Activated CD4-positive, alpha-beta T cell treated with anti-CD3 and anti-CD28 coated beads for 36 hours (primary cell): ENCODE results near the gene ZSCAN2. TPM values are rescaled to one million over a fixed set of nuclear protein-coding genes. Genes with fewer than 3 reads are reported as not detected.
"Not testable (repeated sequence)": the region's sequence is repeated elsewhere in the genome, so short reads cannot be mapped to it uniquely, and the experiment has no call there.

Source experiments
- ATAC-seq: fragments of 200-7000 bp; cut with Tn5 transposase; one replicate; pipeline ENCODE4 v1.10.0; 2021; ENCODE audit warnings: mild to moderate bottlenecking, moderate library complexity
- CTCF ChIA-PET: fragments of 350-600 bp; sonication (Branson Sonifier 250); formaldehyde crosslinking; loops from one replicate; lab custom pipeline; 2021; ENCODE audit warnings: antibody characterized with exemption; lab: Charles Lee
- POLR2A ChIA-PET: fragments of 350-600 bp; sonication (Branson Sonifier 250); formaldehyde crosslinking; loops from one replicate; lab custom pipeline; 2021; ENCODE audit warnings: antibody characterized with exemption, inconsistent platforms; lab: Charles Lee
- DNase-seq: peaks from one replicate; pipeline ENCODE4 v3.0.0-alpha.2; 2020
- H3K27ac Mint-ChIP-seq: one replicate; pipeline ENCODE4 v1.8.0; 2021; ENCODE audit warnings: mixed read lengths
- H3K27me3 Mint-ChIP-seq: one replicate; pipeline ENCODE4 v1.8.0; 2021; ENCODE audit warnings: mixed read lengths
- H3K36me3 Mint-ChIP-seq: one replicate; pipeline ENCODE4 v1.8.0; 2021; ENCODE audit warnings: low read depth, mixed read lengths
- H3K4me1 Mint-ChIP-seq: one replicate; pipeline ENCODE4 v1.8.0; 2021; ENCODE audit warnings: mixed read lengths
- H3K4me3 Mint-ChIP-seq: one replicate; pipeline ENCODE4 v1.8.0; 2021; ENCODE audit warnings: mild to moderate bottlenecking, moderate library complexity, mixed read lengths
- H3K9me3 Mint-ChIP-seq: one replicate; pipeline ENCODE4 v1.8.0; 2021; ENCODE audit warnings: low read depth, mixed read lengths
- intact Hi-C, 2 experiments: fragments of 100-400 bp; cut with DNase I in 1 of 2; cut with micrococcal nuclease in 1 of 2; formaldehyde crosslinking; loops; one replicate each; pipeline versions ENCODE4 v1.14.2 to v1.15.1; 2022 to 2024; cut with DNase I, micrococcal nuclease
- total RNA-seq, 2 experiments: library from RNA; stranded (reverse); gene quantifications; one replicate each; pipeline ENCODE4 v1.2.3, GENCODE V29; 2021

Gene ZSCAN2
- total RNA-seq, 2 experiments from 2014 or later, result 5.1 to 5.4 TPM

DNA sequence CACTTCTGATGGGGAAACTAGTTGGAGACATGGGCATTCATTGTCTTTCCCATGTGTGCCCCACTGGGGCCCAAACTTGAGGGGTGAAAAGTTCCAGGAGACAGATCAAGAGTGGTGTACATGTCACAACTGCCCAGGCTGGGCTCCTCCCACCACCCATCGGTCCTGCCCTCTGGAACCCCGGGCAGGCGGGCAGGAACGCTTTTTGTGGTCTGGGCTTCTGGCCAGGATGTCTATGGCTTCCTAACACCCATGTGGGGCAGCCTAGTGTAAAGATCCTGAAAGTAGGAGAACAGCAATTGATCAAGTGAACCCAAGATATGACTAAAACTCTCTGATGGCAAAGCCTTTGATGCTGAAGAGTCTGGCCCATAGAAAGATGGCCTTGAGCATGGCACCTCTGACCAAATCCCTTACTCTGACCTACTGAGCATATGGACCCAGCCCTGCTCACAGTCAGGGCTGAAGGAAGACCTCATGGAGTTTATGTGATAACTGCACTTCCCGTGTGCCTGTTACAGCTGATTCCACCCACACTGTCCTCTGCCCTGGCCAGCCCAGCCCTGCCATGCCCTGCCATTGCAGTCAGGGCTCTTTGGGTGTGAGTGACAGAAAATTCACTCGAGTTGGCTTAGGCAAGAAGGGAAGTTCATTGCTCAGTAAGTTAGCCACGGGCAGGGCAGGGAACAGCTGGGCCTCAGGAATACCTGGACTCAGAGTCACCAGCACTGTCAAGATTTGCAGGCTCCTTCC is 19.0 kb upstream of the ZSCAN2 start:
- H3K4me1 Mint-ChIP-seq, DNase-seq, ATAC-seq, H3K36me3 Mint-ChIP-seq, H3K4me3 Mint-ChIP-seq, H3K27ac Mint-ChIP-seq, H3K27me3 Mint-ChIP-seq, H3K9me3 Mint-ChIP-seq, POLR2A ChIA-PET: not testable (repeated sequence)
- CTCF ChIA-PET, result interaction anchor here (0.6 to 0.7 kb wide), 3 partner anchors 9 to 264 kb away, joined by 3 to 4 read pairs (median 3); no protein-coding TSS in a partner anchor
- intact Hi-C loops, result loop anchor here in 1 of 2 experiments (10.0 kb wide), 3 partner anchors 193 to 413 kb away; partner anchors contain the start of gene ALPK3

DNA sequence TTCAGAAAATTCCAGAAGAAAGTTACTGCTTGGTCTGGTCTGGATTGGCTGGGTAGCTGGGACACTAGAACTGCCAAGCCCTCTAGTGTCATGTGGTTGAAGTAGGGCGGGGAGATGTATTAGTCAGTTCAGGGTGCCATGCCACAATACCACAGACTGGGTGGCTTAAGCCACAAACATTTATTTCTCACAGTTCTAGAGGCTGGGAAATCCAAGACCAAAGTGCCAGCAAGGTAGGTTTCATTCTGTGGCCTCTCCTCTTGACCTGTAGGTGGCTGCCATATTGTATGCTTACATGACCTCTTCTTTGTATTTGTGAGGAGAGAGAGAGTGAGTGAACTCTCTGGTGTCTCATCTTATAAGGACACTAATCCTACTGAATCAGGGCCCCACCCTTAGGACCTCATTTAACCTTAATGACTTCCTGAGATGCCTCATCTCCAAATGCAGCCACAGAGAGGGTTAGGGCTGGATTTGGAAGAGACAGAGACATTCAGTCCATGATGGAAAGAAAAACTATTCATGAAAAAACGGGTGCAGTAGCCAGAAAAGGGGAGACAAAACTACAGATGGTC is 18.1 kb upstream of the ZSCAN2 start:
- ATAC-seq (peak; percentile 39), DNase-seq (peak; percentile 33)
- H3K27ac Mint-ChIP-seq, result no peak overlapping the region
- ChIA-PET CTCF (no interaction called here), POLR2A (interaction anchor here (0.6 kb wide), 1 partner anchor 207 kb away, joined by 6 read pairs; no protein-coding TSS in a partner anchor)
- H3K4me3 Mint-ChIP-seq, result no peak overlapping the region
- no peaks in the 10 kb centered on the region for H3K27me3 Mint-ChIP-seq
- no peaks in the 10 kb centered on the region for H3K9me3 Mint-ChIP-seq
- H3K36me3 Mint-ChIP-seq, result no peaks in the 10 kb centered on the region
- intact Hi-C loops, result loop anchor here in 1 of 2 experiments (10.0 kb wide), 3 partner anchors 192 to 412 kb away; partner anchors contain the start of gene ALPK3
- peaks cover 6% of the 10 kb centered on the region for H3K4me1 Mint-ChIP-seq

DNA sequence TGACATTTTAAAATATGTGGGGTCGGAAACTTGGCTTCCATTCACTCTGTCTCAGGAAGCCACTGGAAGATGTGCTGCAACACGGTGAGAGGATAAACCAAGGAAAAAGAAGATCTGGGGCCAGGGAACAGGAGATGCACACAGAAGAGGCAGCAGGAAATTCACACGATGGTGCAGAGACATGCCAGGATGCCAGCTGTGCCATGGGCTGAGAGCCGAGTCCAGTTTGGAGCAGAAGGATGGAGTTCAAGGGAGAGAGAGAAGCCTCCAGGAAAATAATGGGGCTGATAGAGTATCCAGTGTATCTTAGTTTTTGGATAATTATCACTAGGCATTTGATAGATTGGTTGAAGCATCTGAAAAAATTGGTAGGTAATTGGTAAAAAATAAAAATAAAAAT is 16.9 kb upstream of the ZSCAN2 start:
- H3K27ac Mint-ChIP-seq, H3K27me3 Mint-ChIP-seq, H3K36me3 Mint-ChIP-seq, H3K4me3 Mint-ChIP-seq, ATAC-seq, DNase-seq, POLR2A ChIA-PET, H3K4me1 Mint-ChIP-seq, H3K9me3 Mint-ChIP-seq: not testable (repeated sequence)
- CTCF ChIA-PET, result interaction anchor here (1.1 to 5.5 kb wide), 2 partner anchors 10 to 458 kb away, joined by 3 to 65 read pairs; no protein-coding TSS in a partner anchor
- intact Hi-C loops, result loop anchor here in 1 of 2 experiments (10.0 kb wide), 3 partner anchors 191 to 411 kb away; partner anchors contain the start of gene ALPK3

DNA sequence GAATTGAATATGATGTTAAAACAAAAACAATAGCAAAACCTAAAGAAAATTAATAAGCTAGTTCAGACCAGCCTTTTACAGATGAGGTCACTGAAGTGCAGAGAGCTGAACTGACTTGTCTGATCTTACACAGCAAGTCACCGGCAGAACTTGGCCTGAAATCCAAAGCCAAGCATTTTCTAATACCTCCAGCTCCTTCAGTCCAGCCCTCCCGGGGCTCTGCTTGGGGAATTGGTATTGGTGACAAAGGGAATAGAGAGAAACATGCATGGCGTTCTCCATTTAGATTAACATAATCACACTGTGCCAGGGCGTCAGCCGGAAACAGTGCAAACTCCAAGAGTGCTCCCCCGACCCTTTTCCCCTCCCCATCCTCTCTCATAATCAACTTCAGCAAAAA is 14.1 kb upstream of the ZSCAN2 start:
- Mint-ChIP-seq H3K4me1 (peaks cover 8% of the 10 kb centered on the region), H3K27me3 (no peaks in the 10 kb centered on the region), H3K27ac (no peak overlapping the region), H3K9me3 (no peaks in the 10 kb centered on the region), H3K36me3 (no peaks in the 10 kb centered on the region), H3K4me3 (no peak overlapping the region)
- DNase-seq (no peak), ATAC-seq (no peak)
- ChIA-PET CTCF (interaction anchor here (0.6 to 5.5 kb wide), 6 partner anchors 12 to 457 kb away, joined by 3 to 65 read pairs (median 6); no protein-coding TSS in a partner anchor), POLR2A (no interaction called here)
- intact Hi-C loops, result loop anchor here in 1 of 2 experiments (5.0 to 10.0 kb wide), 4 partner anchors 46 to 408 kb away; partner anchors contain the start of gene ALPK3

DNA sequence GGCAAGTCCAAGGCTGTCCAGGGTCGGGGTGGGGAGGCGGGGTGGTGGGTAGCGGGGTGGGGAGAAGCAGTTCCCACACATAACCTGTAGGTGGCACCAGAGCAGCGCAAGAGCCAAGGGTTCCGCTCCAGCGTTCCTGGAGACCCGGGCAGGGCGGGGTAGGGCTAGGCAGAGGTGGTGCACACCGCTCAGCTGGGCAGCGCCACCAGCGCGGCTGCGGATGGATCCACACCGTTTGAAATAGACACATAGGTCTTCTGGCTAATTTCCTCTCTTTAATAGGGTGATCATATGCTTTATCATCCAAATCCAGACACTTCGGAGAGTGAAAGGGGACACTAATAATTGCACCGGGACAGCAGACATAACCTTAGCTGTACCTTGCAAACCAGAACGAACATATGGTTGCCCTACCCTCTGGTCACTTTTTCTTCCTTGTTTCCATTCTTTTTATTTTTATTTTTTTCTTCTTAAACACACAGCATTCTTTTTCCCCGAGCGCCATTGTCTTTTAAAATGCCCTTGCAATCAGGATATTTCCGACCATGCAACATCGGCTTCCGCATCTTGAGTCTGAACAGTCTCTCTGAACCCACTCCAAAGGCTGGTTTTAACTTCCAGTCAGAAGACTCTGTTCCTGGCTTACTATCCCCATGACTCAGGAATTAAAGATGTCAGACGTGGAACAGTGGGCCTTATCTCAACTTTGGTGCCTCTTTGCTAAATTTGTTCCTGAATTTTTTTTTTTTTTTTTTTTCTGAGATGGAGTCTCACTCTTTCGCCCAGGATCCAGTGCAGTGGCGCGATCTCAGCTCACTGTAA is 12.5 kb upstream of the ZSCAN2 start:
- peak; percentile 100 for ATAC-seq
- Mint-ChIP-seq H3K4me1 (peaks cover 2% of the 10 kb centered on the region), H3K4me3 (peak overlapping the region; percentile 35), H3K27me3 (no peaks in the 10 kb centered on the region), H3K9me3 (no peaks in the 10 kb centered on the region), H3K27ac (no peak overlapping the region), H3K36me3 (no peaks in the 10 kb centered on the region)
- intact Hi-C loops, result loop anchor here (1.0 to 10.0 kb wide), 9 partner anchors 44 to 407 kb away; partner anchors contain the start of genes ALPK3 (in 1 of the 2), NMB (in 1 of the 2) and WDR73 (in 1 of the 2)
- ChIA-PET POLR2A (interaction anchor here (0.5 kb wide), 1 partner anchor 436 kb away, joined by 9 read pairs; no protein-coding TSS in a partner anchor), CTCF (interaction anchor here (0.5 to 5.5 kb wide), 21 partner anchors 9 to 417 kb away, joined by 3 to 65 read pairs (median 3); partner anchors contain the start of genes PDE8A and ZSCAN2)
- peak; percentile 93 for DNase-seq

DNA sequence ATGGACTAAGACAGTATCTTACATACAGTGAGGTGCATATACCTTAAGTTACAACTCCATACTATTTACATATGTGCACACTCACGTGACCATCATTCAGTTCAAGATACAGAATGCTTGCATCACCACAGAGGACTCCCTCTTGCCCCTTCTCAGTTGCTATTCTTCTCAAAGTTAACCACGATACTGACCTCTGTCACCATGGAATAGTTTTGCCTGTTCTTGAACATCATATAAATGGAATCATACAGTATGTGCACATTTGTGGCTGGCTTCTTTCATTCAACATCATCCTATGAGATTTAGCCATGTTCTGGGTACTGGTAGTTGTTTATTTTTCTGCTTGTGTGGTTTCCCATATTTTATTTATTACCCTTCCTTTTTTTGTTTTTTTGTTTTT is 10.4 kb upstream of the ZSCAN2 start:
- Mint-ChIP-seq H3K36me3 (no peaks in the 10 kb centered on the region), H3K27me3 (no peaks in the 10 kb centered on the region), H3K9me3 (no peaks in the 10 kb centered on the region), H3K4me1 (peaks cover 8% of the 10 kb centered on the region), H3K27ac (no peak overlapping the region), H3K4me3 (no peak overlapping the region)
- DNase-seq, result no peak
- intact Hi-C loops, result no loop called here
- no peak for ATAC-seq
- POLR2A ChIA-PET, result no interaction called here
- CTCF ChIA-PET, result interaction anchor here (0.8 to 3.2 kb wide), 4 partner anchors 9 to 338 kb away, joined by 3 to 17 read pairs (median 4); partner anchors contain the start of gene ZSCAN2

GRCh38 chr15:84591815-84592214 is 9.0 kb upstream of the ZSCAN2 start:
- Mint-ChIP-seq H3K27me3 (no peaks in the 10 kb centered on the region), H3K36me3 (no peaks in the 10 kb centered on the region), H3K4me1 (peaks cover 8% of the 10 kb centered on the region), H3K4me3 (no peak overlapping the region), H3K27ac (no peak overlapping the region), H3K9me3 (no peaks in the 10 kb centered on the region)
- intact Hi-C loops, result no loop called here
- DNase-seq (no peak), ATAC-seq (no peak)
- POLR2A ChIA-PET, result no interaction called here
- CTCF ChIA-PET, result interaction anchor here (0.6 to 2.1 kb wide), 6 partner anchors 20 to 390 kb away, joined by 3 to 6 read pairs (median 4); partner anchors contain the start of gene PDE8A

- Mint-ChIP-seq H3K4me3 (no peak overlapping the region), H3K36me3 (no peaks in the 10 kb centered on the region), H3K9me3 (no peaks in the 10 kb centered on the region), H3K27ac (no peak overlapping the region), H3K4me1 (peaks cover 26% of the 10 kb centered on the region), H3K27me3 (no peaks in the 10 kb centered on the region)
- intact Hi-C loops, result loop anchor here in 1 of 2 experiments (5.0 kb wide), 1 partner anchor 238 kb away; no protein-coding TSS in a partner anchor
- DNase-seq (no peak), ATAC-seq (no peak)
- ChIA-PET POLR2A (no interaction called here), CTCF (interaction anchor here (0.6 to 1.2 kb wide), 4 partner anchors 11 to 323 kb away, joined by 3 to 4 read pairs (median 3); no protein-coding TSS in a partner anchor)
Observed at GRCh38 chr15:84594617-84595290, 6.1 kb upstream of the ZSCAN2 start.

DNA sequence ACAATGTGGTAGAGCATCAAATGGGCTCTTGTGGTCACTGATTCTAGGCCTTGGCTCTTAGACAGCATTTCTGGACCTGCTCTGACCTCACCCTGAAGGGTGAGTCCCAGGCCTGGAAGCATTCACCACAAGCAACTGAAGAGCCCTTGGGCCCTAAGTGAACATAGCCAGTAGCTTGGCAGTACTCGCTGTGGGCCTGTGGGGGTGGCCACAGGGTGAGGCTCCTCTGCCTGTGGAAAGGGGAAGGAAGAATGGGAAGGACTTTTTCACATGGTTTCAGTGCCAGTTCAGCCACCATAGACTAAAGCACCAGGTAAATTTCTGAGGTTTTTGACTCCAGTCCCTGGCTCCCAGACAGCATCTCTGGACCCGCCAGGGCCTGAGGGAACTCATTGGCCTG is 5.1 kb upstream of the ZSCAN2 start:
- Mint-ChIP-seq H3K9me3 (no peaks in the 10 kb centered on the region), H3K27me3 (no peaks in the 10 kb centered on the region), H3K36me3 (no peaks in the 10 kb centered on the region), H3K4me3 (no peak overlapping the region), H3K27ac (no peak overlapping the region), H3K4me1 (peaks cover 34% of the 10 kb centered on the region)
- intact Hi-C loops, result loop anchor here in 1 of 2 experiments (5.0 kb wide), 1 partner anchor 237 kb away; no protein-coding TSS in a partner anchor
- DNase-seq (no peak), ATAC-seq (no peak)
- POLR2A ChIA-PET, result no interaction called here
- CTCF ChIA-PET, result interaction anchor here (0.6 to 0.7 kb wide), 2 partner anchors 10 to 322 kb away, joined by 3 read pairs; no protein-coding TSS in a partner anchor

- no peak for DNase-seq
- Mint-ChIP-seq H3K27ac (peak overlapping the region; percentile 11), H3K4me3 (no peak overlapping the region), H3K36me3 (no peaks in the 10 kb centered on the region), H3K9me3 (no peaks in the 10 kb centered on the region), H3K27me3 (no peaks in the 10 kb centered on the region), H3K4me1 (peaks cover 37% of the 10 kb centered on the region)
- CTCF ChIA-PET, result interaction anchor here (0.6 to 1.1 kb wide), 3 partner anchors 8 to 1138 kb away, joined by 4 to 6 read pairs (median 5); no protein-coding TSS in a partner anchor
- ATAC-seq, result no peak
- POLR2A ChIA-PET, result no interaction called here
- intact Hi-C loops, result loop anchor here in 1 of 2 experiments (5.0 kb wide), 1 partner anchor 235 kb away; no protein-coding TSS in a partner anchor
Observed at GRCh38 chr15:84597296-84597695, 3.5 kb upstream of the ZSCAN2 start.
